ENCODE data around the gene KIAA1328.
"Not testable (repeated sequence)": the region's sequence is repeated elsewhere in the genome, so short reads cannot be mapped to it uniquely, and the experiment has no call there.

Gene KIAA1328

GRCh38 chr18:36889321-36889720, 60.4 kb downstream of the KIAA1328 start:
- no peak for DNase-seq

- DNase-seq = no peak
These were observed 60.8 kb downstream of the KIAA1328 start for GRCh38 chr18:36889742-36890141.

DNA sequence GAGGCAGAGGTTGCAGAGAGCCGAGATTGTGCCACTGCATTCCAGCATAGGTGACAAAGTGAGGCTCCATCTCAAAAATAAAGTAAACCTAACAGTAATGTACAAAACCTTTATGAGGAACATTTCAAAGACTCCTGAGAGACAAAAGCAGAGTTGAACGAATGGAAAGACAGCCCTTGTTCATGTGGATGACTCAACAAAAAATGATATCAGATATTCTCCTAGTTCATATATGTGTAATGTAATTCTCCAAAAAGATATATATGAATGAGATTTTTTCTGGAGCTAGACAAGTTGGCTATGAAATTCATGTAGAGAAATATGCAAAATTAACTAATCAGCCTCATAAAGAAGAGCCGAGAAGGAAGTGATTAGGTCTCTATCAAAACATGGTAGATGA, 61.7 kb downstream of the KIAA1328 start:
- DNase-seq = no peak

GRCh38 chr18:36893227-36893626, 64.3 kb downstream of the KIAA1328 start:
- no peak for DNase-seq

DNA sequence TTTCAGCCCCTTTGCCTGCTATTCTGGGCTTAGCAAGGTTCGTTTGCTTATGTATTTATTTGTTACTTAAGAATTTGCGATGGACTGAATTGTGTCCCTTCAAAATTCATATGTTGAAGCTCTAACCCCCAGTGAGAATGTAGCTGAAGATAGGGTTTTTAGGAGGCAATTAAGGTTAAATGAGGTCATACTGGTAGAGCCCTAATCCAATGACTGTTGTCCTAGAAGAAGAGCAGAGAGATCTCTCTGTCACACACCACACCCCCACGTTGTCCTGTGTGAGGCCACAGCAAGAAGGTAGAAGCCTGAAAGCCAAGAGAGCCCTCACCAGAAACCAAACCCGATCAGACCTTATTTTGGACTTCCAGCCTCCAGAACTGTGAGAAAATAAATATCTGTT, 66.7 kb downstream of the KIAA1328 start:
- DNase-seq = no peak

GRCh38 chr18:36897253-36897652, 68.3 kb downstream of the KIAA1328 start:
- DNase-seq = no peak

GRCh38 chr18:36899289-36899688, 70.4 kb downstream of the KIAA1328 start:
- DNase-seq = peak in 1 of 2 experiments; percentile 5

DNA sequence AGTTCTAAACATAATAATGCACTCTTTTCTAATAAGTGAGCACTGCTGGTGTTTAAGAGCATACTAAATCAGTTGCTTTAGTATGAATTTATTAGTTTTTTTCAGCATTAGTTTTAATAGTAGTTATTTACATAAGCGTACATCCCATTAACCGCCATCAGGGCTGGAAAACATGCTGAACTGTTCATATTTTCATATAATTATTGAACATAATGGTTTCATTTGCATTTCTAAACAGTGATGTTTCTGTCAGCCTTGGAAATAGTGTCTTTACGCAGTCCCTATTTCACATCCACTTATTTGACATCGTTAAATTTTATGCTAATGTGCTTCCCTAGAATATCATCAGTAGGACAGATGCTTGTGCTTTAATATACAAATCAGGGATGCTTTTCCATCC, 71.5 kb downstream of the KIAA1328 start:
- DNase-seq = no peak

DNA sequence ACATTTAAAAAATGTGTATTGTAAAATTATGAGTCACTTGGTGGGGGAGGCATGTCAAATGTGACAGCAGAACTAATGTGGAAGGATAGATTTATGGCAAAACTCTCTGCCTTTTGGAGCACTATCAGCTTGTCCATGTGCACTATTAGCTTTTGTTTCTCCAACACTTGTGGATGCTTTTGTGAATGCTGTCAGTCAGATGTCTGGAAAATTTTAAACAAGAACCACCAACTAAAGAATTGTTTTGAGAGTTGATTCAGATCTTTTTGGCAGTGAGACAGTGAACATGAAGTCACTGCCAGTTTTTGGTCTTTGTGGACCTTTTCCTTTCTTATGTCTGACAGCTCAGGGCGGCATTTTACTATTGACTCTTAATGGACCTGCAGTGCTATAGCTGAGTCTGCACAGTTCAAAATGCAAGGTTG, 72.4 kb downstream of the KIAA1328 start:
- no peak for DNase-seq

DNA sequence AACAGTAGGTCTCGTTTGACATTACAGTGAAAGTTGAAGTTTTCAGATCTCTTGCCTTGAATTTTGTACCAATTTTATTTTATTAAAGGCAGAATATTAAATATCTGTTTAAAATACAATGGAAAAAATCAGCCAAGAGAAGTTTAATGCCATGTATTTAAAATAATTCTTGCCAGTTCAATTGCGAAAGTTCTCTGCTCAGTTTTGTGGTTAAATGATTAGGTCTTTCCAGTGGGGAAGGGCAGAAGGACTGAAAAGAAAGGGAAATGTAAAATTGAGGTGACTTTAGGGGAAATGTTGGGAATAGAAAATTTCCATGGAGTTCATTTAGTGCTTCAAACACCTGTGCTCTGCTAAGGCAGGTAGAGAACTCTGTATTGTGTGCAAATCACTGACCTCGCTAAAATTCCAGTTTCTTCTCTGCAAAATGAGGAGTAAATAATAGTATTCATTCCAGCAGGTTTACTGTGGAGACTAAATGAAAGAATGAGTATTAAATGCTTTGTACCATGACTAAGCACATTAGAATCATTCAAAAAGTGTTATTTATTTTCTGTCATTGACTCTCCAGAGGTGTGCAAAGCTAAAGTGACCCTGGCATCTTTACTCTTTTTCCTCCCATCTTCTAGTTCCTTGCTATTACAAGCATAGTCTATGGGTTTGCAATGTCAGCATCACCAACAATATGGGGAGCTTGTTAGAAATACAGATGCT, 74.4 kb downstream of the KIAA1328 start:
- no peak for DNase-seq

GRCh38 chr18:36905571-36905970, 76.6 kb downstream of the KIAA1328 start:
- DNase-seq = no peak

- DNase-seq = not testable (repeated sequence)
These were observed 80.4 kb downstream of the KIAA1328 start for GRCh38 chr18:36909282-36909681.

DNA sequence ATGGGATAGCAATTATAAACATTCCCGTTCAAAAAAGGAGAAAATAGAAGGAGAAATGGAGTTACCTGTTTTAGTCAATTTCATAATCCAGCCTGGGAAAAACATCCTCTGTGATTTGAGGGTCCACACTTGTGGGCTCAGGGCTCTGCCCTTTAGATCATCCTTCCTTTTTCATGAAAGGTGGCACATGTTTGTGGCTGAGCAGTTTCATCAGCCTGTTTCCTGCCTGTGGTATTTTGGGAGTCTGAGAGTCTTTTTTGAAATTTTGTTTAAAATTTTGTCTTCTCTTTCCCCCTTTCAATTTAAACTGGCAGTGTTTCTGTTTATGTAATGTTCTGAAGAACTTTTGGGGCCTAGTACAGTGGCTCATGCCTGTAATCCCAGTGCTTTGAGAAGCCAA, 84.0 kb downstream of the KIAA1328 start:
- no peak for DNase-seq

GRCh38 chr18:36917907-36918306, 89.0 kb downstream of the KIAA1328 start:
- DNase-seq = no peak

DNA sequence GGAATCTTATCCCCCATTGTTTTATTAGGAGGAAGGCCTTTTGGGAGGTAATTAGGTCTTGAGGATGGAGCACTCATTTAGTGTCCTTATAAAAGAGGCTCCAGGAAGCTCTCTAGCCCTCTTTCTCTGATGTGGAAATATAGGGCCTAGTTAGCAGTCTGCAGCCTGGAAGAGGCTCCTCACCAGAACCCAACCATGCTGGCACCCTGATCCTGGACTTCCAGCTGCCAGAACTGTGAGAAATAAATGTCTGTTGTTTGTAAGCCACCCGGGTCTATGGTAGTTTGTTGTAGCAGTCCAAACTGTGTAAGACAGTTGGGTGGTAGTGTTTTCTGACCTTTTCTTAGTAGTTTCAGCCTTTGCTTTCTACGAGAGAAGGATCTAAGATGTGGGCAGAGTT, 100.7 kb downstream of the KIAA1328 start:
- no peak for DNase-seq

DNA sequence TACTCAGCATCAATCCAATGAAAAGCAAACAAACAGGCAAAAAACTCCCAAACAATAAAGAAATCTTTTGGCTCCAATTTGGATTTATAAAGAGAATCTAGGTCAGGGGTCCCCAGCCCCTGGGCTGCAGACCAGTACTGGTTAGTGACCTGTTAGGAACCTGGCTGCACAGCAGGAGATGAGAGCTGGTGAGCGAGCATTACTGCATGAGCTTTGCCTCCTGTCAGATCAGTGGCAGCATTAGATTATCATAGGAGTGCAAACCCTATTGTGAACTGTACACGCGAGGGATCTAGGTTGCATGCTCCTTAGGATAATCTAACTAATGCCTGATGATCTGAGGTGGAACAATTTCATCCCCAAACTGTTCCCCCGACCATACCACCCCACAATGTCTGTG, 102.2 kb downstream of the KIAA1328 start:
- no peak for DNase-seq

- no peak for DNase-seq
These were observed 104.6 kb downstream of the KIAA1328 start for GRCh38 chr18:36933552-36933951.

DNA sequence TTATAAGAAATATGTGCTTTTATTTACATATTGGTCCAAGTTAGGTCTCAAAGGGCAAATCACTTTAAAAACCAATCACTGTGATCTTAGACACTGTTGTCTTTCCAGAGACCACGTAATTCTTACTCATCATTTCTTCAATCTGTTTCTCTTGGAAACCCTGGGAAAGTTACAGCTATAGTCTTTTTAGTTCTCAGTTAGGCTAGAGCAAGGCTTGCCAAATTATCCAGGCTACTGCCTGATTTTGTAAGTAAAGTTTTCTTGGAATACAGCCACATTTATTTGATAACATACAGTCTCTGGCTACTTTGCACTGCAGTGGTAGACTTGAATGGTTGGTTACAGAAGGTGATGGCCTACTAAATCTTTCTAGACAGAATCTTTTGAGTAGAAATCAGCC, 106.0 kb downstream of the KIAA1328 start:
- DNase-seq = no peak

DNA sequence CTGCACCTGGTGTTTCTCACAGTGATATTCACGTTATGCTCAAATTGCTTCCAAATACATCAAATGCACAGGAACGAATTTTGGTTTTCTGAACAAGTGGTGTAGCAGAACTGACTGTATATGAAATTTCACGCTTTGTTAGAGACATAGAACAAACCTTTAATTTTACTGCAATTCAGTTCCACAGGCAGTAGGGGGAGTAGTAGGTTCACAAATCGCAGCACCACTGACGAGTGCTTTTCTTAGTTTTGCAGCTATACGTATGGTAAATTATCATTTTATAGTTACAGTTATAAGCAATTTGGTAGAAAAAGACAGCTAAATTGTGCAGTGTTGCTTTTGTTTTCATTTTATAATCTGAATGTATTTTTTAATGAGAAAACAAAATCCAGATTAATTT, 113.3 kb downstream of the KIAA1328 start:
- DNase-seq = peak in 1 of 2 experiments; percentile 2

GRCh38 chr18:36947820-36948348, 119.0 kb downstream of the KIAA1328 start:
- no peak for DNase-seq

GRCh38 chr18:36950282-36950681, 121.4 kb downstream of the KIAA1328 start:
- no peak for DNase-seq

DNA sequence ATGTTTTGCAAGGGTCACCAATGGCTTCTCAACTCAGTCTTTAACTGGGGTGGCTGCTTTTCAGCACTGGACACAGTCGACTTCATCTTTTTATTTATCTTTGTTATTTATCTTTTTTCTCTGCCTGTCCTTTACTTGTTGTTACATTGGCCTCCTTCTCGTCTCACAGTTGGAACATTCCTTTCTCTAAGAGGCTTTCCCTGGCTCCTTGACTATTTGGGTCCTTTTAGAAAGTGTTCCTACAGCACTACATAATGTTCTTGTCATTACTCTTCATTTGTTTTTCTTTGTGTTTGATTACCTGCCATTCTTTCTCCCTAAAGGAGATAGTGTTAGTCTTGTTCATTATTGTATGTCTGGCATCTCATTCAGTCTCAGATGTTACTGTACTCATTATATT, 122.0 kb downstream of the KIAA1328 start:
- no peak for DNase-seq

DNA sequence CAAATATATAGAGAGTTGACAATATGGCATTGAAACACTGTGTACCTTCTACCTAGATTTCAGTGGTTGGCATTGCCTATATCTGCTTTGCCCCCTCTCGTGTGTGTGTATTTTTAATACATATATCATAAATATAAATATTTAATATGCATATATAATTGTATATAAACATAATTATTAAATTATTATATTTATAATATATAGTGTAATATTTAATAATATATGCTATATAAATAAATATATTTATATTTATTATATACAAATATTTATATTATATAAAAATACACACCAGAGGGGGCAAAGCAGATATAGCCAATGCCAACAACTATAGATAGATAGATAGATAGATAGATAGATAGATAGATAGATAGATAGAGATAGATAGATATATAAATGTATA, 124.1 kb downstream of the KIAA1328 start:
- DNase-seq = no peak

DNA sequence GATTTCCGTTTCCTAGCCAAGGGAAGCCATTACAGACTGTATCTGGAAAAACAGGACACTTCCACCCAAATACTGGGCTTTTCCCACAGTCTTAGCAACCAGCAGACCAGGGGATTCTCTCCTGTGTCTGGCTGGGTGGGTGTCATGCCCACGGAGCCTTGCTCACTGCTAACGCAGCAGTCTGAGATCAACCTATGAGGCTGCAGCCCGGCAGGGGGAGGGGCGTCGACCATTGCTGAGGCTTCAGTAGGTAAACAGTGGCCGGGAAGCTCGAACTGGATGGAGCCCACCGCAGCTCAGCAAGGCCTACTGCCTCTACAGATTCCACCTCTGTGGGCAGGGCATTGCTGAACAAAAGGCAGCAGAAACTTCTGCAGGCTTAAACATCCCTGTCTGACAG, 131.1 kb downstream of the KIAA1328 start:
- DNase-seq = no peak

GRCh38 chr18:36963464-36963863, 134.5 kb downstream of the KIAA1328 start:
- DNase-seq = no peak

Data from SW 1271 (cell line).